GM12872 (cell line): ENCODE results near the gene HOXB4.
A peak's percentile ranks its signal among the peaks of the same experiment; 100 is the strongest.

ENCODE experiments used
- TF ChIP-seq, protein P1 (sequence below): IDR thresholded peaks from 3 replicates; pipeline ENCODE4 v1.5.1; 2011; ENCODE audit warnings: low read depth, mild to moderate bottlenecking, low read length, moderate library complexity; ENCODE audit not compliant: insufficient read depth

HOXB4 gene

DNA sequence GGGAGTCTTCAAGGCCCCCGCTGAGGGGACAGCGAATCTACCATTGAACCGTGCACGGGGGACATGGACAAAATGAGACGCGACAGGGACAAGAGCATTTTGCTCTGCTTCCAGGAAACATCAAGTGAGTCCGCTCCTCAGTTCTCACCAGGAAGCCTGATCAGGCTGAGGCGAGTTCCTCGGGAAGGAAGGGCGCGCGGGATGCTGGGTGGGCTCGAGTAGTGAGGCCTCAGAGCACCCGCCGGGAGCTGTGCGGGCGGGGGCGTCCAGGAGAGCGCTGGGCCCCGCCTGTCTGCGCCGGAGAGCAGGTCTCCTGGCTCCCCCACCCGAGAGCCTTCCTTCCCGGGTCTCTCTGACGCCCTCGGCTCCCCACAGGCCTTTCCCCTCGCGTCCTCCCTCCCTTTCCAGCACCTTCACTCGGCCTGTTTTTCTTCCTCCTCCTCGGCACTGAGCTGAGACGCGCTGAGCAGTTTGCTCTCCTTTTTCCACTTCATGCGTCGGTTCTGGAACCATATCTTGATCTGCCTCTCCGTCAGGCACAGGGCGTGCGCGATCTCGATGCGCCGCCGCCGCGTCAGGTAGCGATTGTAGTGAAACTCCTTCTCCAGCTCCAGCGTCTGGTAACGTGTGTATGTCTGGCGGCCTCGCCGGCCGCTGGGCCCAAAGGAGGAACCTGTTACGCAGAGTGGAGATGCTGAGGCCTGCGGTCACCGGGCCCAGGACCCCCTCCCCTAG lies 18.0 kb upstream of the HOXB4 start:
- TF ChIP-seq, protein P1, sequence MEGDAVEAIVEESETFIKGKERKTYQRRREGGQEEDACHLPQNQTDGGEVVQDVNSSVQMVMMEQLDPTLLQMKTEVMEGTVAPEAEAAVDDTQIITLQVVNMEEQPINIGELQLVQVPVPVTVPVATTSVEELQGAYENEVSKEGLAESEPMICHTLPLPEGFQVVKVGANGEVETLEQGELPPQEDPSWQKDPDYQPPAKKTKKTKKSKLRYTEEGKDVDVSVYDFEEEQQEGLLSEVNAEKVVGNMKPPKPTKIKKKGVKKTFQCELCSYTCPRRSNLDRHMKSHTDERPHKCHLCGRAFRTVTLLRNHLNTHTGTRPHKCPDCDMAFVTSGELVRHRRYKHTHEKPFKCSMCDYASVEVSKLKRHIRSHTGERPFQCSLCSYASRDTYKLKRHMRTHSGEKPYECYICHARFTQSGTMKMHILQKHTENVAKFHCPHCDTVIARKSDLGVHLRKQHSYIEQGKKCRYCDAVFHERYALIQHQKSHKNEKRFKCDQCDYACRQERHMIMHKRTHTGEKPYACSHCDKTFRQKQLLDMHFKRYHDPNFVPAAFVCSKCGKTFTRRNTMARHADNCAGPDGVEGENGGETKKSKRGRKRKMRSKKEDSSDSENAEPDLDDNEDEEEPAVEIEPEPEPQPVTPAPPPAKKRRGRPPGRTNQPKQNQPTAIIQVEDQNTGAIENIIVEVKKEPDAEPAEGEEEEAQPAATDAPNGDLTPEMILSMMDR: no peak

DNA sequence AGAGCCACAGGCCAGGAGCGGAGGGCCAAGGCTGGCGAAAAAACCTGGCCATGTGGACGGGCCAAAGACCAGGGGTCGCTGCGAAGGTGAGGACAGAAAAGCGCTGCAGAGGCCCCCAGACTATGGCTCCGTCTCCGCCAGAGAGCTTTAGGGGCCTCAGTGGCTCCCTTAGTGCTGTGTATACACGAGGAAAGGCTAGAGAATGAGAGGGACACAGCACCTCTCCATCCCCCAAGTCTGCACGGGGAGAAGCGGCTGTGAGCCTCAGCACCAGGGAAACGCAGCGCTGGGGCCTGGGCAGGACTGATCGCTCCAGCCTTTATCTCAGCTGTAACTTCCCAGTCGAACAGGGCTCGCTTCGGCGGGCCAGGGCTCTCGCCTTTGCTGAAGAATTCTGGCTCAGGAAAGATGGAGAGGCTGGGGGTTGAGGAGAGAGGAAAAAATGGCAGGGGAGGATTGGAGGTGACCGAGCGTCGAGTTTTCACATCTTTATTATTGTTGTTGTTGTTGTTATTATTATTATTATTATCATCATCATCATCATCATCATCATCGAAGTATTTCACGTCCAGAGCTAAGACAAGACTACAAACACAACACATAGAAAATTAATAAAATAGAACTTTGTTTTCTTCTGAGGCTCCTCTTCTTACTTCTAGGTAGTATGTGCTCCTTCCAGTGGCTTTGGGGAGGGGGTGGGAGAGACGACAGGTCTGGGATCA lies 17.3 kb upstream of the HOXB4 start:
- TF ChIP-seq, protein P1: no peak

DNA sequence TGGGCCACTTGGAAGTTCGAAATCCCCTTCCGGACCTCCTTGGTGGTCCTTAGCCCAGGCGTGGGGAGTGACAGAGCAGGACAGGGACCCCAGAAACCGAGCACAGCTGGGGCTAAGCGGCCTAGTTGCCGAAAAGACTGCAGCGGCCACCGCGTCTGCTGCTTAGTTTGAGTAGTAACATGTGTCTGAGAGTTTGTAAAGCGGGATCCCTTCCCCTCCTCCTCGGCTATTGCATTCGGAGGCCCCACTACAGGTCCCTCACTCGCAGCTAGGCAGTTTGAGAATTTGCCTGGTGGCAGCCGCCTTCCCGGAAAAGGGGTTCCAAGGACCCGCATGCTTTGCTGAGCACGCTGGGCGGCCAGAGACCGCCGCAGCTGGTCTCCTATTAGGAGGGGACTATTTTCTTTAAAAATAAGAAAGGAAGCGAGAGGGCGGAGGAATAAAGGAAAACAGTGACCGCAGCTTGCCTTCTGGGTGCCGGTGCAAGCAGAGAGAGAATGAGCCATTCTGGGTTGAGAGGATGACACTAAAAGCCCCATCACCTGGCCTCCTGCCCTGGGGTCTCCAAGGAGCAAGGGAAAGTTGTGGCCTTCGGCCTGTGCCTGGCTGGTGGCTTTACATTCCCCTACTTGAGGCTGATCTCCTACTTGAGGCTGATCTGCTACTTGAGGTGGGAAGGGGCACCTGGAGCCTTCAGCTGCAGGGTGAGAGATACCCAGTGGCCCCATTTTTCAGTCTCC lies 16.6 kb upstream of the HOXB4 start:
- TF ChIP-seq, protein P1: no peak

DNA sequence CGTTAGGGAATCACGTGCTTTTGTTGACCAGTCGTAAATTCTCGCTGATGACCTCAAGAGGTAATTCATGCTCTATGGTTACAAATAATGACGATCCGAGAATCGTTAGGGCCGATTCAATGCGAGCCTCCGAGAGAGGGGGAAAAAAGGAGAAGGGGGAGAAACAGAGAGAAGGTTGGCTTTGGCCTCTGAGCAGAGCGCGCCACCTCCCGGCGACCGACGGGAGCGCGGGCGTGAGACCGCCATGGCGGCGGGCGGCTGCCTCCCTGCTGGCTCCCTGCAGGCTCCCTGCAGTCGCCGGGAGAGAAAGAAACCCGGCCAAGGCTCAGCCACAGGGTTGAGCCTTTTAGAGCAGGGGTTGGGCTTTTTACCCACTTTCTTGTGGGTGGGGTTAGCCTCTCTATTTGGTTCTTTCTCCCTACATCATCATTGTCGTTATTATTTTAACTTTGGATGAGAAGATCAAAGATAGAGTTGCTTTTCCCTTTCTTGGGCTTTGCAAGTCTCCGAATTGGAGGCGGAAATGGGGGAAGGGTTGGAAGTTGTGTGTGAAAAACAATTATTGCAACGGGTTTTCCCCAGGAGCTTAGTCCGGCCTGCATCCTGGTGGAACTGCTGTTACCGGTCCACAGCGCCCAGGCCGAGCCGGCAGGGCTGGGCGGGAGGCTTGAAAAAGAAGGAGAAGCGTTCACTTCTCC lies 15.8 kb upstream of the HOXB4 start:
- TF ChIP-seq, protein P1: peak; percentile 98

DNA sequence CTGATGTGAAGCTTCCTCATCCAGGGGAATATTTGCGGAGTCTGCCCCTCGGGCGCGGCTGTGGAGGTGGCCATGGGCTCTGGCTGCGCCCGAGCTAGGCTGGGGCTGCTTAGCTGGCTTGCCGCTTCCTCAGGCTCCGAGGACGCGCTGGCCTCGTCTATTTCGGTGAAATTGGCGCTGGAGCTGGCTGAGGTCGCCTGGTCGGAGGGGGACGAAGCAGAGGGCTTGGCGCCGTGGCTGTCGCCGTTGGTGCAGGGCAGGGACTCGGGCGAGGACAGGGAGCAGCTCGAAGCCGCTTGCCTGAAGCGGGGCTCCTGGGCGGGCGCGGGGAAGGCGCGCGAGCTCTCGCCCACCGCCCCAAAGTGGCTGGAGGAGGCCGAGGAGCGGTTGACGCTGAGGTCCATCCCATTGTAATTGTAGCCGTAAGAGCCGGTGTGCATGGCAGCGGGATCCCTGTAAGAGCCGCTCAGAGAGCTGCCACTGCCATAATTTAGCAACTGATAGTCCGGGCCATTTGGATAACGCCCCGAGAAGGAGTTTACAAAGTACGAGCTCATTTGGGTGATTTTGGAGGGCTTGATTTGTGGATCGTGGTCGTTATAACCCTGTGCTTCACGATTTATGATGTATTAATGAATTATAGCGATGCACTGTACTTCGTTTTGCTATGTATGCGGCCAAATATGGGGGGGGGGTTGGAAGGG lies 15.1 kb upstream of the HOXB4 start, which contains the start of gene HOXB5:
Gene HOXB5, minus strand, starts transcription at position 654 of the 704 bp plus-strand sequence. Its CDS starts 97 bp downstream, at position 557.
- TF ChIP-seq, protein P1: no peak

DNA sequence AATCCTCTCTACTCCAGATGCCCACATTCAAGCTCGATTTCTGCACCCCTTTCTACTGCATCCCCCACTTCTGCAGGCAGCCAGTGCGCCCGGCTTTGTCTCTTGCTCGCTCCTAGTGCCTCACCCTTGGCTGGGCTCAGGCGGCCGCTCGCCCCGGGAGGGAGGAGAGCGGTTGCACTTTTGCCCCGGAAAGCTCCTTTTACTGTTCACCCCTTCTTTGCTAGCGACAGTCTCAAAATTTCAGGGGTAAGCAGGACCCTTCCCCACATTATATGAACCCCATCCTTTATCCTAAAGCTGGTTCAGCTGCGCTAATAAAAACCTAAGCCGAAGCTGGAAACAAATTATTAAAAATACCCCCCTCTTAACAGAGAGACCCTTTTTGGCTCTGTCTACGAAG lies 14.4 kb upstream of the HOXB4 start:
- TF ChIP-seq, protein P1: no peak
